Measurements from ENCODE around the gene BMPR2. TPM values are rescaled to one million over a fixed set of nuclear protein-coding genes. Genes with fewer than 3 reads are reported as not detected.

Gene BMPR2
- total RNA-seq, 1 experiment from 2014 or later = 12.8 TPM

DNA sequence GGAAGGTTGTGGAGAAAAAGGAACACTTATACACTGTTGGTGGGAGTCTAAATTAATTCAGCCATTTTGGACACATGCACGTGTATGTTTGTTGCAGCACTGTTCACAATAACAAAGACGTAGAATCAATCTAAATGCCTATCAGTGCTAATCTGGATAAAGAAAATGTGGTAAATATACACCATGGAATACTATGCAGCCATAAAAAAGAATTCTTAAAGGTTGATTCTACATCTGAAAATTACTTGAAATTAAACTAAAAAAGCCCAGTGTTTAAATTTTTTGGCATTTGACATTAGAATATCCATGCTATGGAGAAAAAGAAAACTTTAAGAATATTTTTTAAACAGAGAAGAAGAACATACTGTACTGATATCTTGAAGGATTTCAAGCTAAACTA, 84.0 kb downstream of the BMPR2 start:
- POLR2A ChIA-PET = no interaction called here

More for the DNA sequence above, 84.0 kb downstream of the BMPR2 start:
- Histone ChIP-seq H3K27me3 (ENCODE audit: insufficient read depth, low read length) (no peaks in the 10 kb centered on the region), H3K9me2 (ENCODE audit: insufficient read depth) (no peaks in the 10 kb centered on the region), H2AFZ (ENCODE audit: low read depth, low read length, poor library complexity, severe bottlenecking) (no peak overlapping the region), H3K79me2 (ENCODE audit: insufficient read depth, low read length) (no peaks in the 10 kb centered on the region), H4K20me1 (ENCODE audit: insufficient read depth) (no peaks in the 10 kb centered on the region), H3K4me2 (ENCODE audit: low read length) (no peak overlapping the region), H3K4me1 (ENCODE audit: control insufficient read depth in 1 of 2, insufficient read depth in 2 of 2, low read length in 2 of 2) (no peaks in the 10 kb centered on the region), H3K36me3 (ENCODE audit: control insufficient read depth in 1 of 2, insufficient read depth in 2 of 2, low read length in 2 of 2) (no peaks in the 10 kb centered on the region), H3K9ac (ENCODE audit: low read length) (no peak overlapping the region), H3K27ac (ENCODE audit: low read depth, low read length) (no peak overlapping the region), H3K4me3 (replicated peaks in 1 of 2; ENCODE audit: low read depth in 1 of 2, low read length in 2 of 2) (no peak overlapping the region), H3K9me3 (ENCODE audit: control insufficient read depth in 1 of 2, insufficient read depth in 1 of 2, low read depth in 1 of 2, low read length in 2 of 2) (no peaks in the 10 kb centered on the region)
- no peak for TF ChIP-seq CBX3 (IDR thresholded peaks at IDR 0.05; ENCODE audit: low read depth)
- TF ChIP-seq ELF1 (IDR thresholded peaks at IDR 0.05; ENCODE audit: borderline replicate concordance, low read depth) = no peak
- no peak for TF ChIP-seq ATF3 (IDR thresholded peaks at IDR 0.05)
- TF ChIP-seq SIN3A (IDR thresholded peaks at IDR 0.05; ENCODE audit: low read depth) = no peak
- TF ChIP-seq ZFX (IDR thresholded peaks at IDR 0.05) = no peak
- TF ChIP-seq, protein P1, sequence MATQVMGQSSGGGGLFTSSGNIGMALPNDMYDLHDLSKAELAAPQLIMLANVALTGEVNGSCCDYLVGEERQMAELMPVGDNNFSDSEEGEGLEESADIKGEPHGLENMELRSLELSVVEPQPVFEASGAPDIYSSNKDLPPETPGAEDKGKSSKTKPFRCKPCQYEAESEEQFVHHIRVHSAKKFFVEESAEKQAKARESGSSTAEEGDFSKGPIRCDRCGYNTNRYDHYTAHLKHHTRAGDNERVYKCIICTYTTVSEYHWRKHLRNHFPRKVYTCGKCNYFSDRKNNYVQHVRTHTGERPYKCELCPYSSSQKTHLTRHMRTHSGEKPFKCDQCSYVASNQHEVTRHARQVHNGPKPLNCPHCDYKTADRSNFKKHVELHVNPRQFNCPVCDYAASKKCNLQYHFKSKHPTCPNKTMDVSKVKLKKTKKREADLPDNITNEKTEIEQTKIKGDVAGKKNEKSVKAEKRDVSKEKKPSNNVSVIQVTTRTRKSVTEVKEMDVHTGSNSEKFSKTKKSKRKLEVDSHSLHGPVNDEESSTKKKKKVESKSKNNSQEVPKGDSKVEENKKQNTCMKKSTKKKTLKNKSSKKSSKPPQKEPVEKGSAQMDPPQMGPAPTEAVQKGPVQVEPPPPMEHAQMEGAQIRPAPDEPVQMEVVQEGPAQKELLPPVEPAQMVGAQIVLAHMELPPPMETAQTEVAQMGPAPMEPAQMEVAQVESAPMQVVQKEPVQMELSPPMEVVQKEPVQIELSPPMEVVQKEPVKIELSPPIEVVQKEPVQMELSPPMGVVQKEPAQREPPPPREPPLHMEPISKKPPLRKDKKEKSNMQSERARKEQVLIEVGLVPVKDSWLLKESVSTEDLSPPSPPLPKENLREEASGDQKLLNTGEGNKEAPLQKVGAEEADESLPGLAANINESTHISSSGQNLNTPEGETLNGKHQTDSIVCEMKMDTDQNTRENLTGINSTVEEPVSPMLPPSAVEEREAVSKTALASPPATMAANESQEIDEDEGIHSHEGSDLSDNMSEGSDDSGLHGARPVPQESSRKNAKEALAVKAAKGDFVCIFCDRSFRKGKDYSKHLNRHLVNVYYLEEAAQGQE (IDR thresholded peaks at IDR 0.05; ENCODE audit: low read depth) = no peak
- no peak for TF ChIP-seq RAD21 (IDR thresholded peaks at IDR 0.05; ENCODE audit: low read depth)
- no peak for TF ChIP-seq SRF (IDR thresholded peaks at IDR 0.05; ENCODE audit: low read depth)
- no peak for TF ChIP-seq TCF7L2 (IDR thresholded peaks at IDR 0.05; ENCODE audit: borderline replicate concordance, extremely low read depth, insufficient read depth, insufficient read length)
- no peak for TF ChIP-seq EZH2phosphoT487 (IDR thresholded peaks at IDR 0.05; ENCODE audit: borderline replicate concordance)
- TF ChIP-seq, protein P2, sequence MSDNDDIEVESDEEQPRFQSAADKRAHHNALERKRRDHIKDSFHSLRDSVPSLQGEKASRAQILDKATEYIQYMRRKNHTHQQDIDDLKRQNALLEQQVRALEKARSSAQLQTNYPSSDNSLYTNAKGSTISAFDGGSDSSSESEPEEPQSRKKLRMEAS (IDR thresholded peaks at IDR 0.05) = no peak
- no peak for TF ChIP-seq YY1 (IDR thresholded peaks at IDR 0.05; ENCODE audit: extremely low read depth, insufficient replicate concordance, low read depth, low read length)
- TF ChIP-seq ZNF274 (IDR thresholded peaks at IDR 0.05; ENCODE audit: low read depth, low read length) = no peak
- no peak for TF ChIP-seq SP1 (IDR thresholded peaks at IDR 0.05; ENCODE audit: low read depth)
- TF ChIP-seq POLR2A (IDR thresholded peaks at IDR 0.05; ENCODE audit: borderline replicate concordance, extremely low read depth, insufficient read depth, insufficient read length) = no peak
- ChIA-PET CTCF (no interaction called here), RAD21 (ENCODE audit: low non-redundant PET in 1 of 2, low total read pairs in 2 of 2, uncharacterized antibody in 2 of 2, unreplicated experiment in 2 of 2) (no interaction called here)
- ATAC-seq = no peak
- intact Hi-C loops (cut with micrococcal nuclease) = no loop called here
- BruUV-seq (replicated peaks) = no TSS peak
- no peak for DNase-seq (ENCODE audit: low read depth, low spot score)

Data from HCT116 (cell line).